ENCODE measurements around the gene RLBP1.

Gene RLBP1

GRCh38 chr15:89177633-89178306 is 43.6 kb downstream of the RLBP1 start:
- peak; percentile 75 for DNase-seq

GRCh38 chr15:89177116-89177515 is 44.3 kb downstream of the RLBP1 start:
- no peak for DNase-seq

DNA sequence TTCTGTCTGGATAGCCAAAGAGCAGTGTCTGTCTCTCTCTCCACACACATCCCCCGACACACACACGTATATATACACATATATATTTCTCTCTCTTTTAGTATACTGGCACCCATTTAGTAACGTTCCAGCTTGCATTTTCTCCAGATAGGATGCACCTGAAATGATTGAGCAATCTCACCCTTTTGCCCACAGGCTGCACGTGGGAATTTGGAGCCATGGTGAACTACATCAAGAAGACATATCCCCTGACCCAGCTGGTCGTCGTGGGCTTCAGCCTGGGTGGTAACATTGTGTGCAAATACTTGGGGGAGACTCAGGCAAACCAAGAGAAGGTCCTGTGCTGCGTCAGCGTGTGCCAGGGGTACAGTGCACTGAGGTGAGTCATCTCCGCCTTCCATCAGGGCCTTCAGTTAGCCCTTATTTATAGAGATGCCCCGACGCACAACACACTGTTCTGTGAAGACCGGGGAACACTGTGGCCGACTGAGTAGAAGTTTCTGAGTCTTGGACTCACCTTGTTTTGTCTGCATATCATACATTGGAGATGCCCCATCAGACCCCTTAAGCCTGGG is 45.7 kb downstream of the RLBP1 start:
- no peak for DNase-seq

DNA sequence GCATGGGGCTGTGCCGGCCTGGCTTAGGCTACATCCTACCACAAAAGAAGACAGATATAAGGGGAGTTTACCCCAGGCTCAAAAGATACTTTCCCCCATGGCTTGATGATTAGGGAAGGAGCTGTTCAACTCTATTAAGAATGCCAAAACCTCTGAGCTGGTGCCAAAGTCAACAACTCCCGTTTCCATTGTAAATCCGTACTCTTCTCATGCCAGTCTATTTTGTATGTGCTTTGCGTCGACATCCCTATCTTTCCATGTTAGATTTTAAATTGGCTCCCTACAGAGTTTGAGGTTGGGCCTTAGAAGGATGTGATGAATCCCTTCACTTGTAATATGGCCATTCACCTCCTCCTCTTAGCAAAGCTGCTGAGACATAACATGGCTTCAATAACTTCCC is 46.9 kb downstream of the RLBP1 start:
- DNase-seq, result no peak

GRCh38 chr15:89172921-89173320 is 48.5 kb downstream of the RLBP1 start:
- DNase-seq, result no peak

DNA sequence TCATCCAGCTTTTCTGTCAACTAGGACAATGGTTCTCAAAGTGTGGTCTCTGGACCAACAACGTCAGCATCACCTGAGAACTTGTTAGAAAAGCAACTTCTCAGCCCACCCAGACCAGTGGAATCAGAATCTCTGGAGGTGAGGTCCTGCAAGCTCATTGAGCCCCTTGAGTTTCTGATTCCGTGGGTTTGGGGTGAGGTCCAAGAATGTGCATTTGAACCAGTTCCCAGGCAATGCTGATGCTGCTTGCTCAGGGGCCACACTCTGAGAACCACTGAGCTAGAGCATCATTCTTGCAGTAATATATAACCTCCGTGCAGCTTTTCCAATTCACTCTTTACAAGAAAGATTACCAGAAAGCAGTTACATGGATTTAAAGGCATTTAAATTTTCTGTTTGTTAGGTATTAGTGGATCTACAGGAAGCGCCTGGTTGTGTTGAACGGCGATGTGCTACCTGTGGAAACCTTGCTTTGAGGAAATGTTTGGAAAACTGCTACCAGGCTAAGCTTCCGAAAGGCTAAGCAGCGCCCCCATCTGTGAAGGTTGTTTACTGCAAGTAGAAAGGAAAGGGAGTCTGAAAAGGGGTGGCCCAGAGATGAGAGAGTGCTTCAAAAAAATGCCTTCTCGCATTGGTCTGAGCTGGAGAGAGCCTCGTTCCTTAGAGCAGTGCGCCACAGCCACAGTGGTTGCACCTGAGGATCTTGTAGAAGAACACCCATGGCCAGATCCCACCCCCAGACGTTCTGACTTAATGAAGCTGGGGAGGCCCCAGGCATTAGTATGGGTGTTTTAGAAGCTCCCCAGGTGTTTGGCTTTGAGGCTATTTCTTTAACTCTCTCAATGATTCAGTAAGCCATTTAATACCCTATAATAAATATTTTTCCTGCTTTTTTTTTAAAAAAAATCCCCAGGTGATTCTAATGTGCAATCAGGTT is 50.0 kb downstream of the RLBP1 start:
- no peak for DNase-seq

DNA sequence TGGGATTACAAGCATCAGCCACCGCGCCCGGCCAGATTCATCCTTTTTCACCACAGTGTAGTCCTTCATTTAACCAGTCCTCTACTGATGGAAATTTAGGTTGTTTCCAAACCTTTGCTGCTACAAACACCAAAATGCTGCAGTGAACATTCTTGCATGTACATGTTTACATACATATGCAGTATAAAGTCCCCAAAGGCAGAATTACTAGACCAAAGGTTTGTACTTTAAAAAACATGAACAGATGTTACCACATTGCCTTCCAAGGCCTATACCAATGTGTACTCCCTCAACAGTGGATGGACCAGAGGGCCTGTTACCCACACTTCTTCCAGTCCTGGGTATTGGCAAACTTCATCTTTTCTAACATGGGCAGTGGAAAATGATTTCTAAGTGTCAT is 51.0 kb downstream of the RLBP1 start:
- DNase-seq, result no peak

DNA sequence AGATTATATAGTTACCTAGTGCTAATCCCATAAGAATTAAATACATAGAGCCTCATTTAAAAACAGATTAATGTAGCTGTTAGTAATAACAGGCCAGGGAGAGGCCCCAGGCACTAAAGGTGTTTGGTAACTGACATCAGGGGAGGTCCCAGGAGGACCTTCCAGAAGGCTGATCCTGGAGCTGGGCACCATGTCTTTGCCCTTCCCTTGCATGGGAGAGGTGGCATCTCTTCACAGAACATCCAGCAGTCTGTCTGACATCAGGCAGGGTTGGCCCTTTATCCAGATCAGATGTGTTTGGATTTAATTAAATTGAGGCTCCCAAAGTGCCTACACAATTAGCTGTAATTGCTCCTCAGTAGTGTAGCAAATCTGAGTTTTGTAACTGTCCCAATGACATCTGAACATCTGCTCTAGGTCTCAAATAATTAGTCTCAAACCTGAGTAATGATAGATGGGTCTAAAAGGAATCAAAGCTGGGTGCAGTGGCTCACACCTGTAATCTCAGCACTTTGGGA is 53.0 kb downstream of the RLBP1 start:
- DNase-seq, result no peak

DNA sequence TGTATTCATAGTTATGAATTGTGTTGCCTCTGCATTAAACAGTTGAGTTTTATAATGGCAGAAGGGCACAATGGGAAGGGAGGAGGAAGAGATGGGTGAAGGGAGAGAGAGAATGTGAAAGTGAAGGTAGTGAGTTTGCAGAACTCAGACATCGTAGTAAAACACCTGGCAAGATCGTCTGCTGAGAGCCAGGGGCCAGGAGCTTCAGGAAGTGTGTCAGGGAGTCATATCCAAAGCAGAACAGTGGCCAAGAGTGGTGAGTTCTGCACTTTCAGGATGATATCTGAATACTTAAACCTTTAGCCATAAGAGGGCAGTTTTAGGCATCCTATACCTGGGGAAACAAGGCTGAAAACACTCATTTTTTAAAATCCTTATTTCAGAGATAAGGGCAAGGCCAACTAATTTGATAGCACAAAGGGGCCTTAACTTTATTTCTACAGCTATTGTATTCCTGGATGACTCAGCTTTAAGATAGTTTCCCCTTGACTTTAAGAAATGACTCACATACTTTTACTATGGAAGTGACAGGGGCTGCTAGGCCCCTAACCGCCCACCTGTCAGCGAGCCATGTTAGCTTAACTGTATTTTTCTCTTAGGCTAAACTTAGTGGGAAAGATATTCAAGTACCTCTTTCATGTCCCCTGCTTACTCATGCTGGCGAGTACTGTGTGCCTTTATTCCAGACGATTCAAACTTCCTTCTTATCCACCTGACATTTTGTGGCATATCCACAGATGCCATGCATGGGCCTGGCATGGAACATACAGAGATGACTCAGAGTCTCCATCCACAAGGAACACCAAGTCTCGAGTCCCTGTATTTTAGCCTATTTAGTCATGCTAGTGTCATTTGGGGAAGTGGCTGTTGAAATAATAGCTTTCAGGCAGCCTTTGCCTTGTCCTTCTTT is 53.9 kb downstream of the RLBP1 start:
- DNase-seq, result no peak

DNA sequence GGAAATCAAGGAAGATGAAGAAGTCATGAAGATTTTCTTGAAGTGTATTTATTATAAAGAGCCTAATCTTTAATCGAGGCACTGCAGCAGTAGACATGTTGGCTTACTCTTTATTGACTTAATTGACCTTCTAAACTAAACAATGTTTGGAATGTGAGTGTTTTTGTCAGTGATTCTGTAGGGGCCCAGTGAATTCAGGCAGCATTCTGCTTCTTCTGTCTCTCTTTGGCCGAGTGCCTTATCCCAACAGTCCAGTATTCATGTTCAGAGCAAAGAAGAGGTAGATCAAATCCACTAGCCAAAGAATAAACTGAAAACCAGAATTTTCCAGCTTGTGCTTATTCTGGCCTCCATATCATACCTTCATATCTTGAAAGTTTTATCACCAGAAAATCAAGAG is 55.7 kb downstream of the RLBP1 start:
- no peak for DNase-seq

- DNase-seq, result no peak
Measured at GRCh38 chr15:89164712-89165211, 56.6 kb downstream of the RLBP1 start.

DNA sequence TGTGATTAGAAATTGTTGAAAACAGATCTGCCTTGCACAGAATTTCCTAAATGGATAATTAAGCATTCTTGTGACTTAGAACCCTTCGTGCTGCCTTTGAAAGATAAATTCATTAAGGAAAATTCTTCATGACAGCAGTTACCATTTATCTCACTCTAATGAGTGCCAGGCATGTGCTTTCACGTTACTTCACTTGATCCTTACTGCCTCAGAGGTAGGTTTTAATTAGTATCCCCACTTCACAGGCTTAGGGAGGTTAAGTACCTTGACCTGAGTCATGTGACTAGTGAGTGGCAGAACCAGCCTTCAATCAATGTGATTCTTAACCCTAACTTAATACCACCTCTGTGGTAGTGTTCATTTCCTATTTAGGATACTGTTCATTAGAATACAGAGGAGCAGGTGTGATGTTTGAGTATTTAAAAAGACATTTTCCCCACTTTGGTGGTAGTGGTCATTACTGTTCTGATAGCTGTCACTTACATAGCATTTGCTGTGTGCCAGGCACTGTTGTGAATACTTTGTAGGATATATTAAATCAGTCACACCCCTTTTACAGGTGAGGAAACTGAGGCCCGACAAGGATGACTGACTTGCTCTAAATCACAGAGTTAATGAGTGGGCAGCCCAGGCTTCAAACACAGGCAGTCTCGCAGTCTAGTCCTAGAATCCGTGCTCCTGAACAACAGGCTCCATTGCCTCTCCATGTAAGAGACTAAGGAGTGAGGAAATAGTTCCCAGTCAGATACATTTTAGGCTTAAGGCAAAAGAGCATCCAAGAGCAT is 57.9 kb downstream of the RLBP1 start:
- no peak for DNase-seq

DNA sequence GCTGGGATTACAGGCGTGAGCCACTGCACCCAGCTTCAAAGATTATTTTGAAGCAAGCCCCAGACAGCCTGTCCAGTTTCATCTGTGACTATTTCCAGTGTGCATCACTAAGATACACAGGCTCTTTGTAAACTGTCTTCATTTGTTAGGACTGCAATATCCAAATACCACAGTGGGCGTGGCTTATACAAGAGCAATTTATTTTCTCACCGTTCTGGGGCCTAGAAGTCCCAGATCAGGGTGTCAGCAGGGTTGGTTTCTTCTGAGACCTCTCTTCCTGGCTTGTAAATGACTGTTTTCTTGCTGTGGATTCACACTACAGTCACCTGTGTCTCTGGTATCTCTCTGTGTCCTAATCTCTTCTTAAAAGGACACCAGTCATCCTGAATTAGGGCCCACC is 59.7 kb downstream of the RLBP1 start:
- DNase-seq, result no peak

All from right forelimb (tissue), 1 donor.